NCI-H748 (cell line): ENCODE measurements around the gene CSKMT.
A peak's percentile ranks its signal among the peaks of the same experiment; 100 is the strongest.
"Not testable (repeated sequence)": the region's sequence is repeated elsewhere in the genome, so short reads cannot be mapped to it uniquely, and the experiment has no call there.

Experiments
- DNase-seq: peaks from one replicate; lab custom pipeline; 2025; ENCODE audit not compliant: unreplicated experiment; lab: John Stamatoyannopoulos, UW

CSKMT gene

DNA sequence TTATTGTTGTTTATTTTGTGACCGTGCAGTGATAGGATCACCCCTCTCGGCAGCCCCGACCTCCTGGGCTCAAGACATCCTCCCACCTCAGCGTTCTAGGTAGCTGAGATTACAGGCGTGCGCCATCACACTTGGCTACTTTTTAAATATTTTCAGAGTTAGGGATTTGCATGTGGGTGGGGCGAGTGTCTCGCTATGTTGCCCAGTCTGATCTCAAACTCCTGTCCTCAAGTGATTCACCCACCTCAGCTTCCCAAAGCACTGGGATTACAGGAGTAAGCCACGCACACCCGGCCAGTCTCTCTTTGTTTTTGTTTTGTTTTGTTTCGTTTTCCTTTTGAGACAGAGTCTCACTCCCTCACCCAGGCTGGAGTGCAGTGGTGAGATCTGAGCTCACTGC, 10.8 kb upstream of the CSKMT start:
- DNase-seq, result no peak

DNA sequence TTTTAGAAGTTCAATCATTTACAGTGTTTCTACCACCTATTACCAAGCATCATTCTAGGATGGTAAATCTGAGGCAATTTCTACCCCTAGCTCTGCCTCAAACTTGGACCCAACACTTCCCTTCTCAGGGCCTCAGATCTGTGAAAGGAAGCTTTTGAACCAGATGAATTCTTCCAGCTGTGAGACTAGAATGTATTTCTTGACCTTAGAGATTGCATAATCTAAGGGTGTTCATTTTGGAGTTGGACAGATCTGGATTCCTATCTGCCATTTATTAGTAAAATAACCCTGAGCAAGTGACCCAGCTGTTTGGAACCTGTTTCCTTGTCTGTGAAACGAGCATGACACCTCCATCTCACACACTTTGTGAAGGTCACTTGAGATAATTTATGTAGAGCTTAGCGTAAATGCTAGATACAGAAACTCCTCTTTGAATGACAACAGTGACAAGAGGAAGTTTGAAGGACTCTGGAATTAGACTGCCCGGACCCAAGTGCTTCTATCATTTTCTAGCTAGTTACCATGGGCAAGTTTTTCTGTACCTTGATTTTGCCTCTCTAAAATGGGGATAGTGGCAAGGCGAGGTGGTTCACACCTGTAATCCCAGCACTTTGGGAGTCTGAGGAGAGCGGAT, 8.2 kb upstream of the CSKMT start:
- no peak for DNase-seq

DNA sequence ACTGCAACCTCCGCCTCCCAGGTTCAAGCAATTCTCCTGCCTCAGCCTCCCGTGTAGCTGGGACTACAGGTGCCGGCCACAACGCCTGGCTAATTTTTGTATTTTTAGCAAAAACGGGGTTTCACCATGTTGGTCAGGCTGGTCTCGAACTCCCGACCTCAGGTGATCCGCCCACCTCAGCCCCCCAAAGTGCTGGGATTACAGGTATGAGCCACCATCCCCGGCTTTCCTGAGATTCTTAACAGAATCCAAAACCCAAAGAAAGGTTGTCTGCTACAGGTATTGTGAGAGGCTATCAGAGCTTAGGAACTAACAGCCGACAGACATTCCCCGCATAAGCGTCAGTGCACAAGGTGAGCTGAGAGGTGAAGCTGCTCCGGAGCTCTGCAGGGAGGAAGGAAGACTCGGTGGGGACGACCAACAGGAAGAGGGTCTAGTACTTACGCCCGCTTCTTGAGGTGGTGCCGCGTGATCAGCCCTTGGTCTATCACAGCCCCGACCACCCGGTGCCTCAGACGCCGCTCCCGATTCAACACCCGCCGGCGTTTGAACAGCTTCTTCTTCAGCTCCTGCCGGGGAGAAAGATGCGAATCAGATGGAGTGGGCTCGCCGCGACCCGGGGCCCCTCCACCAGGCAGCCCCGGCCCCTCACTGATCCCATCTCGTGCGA, 572 bp upstream of the CSKMT start:
- peak; percentile 77 for DNase-seq

GRCh38 chr11:62665599-62666258, 617 bp downstream of the CSKMT start:
- peak; percentile 74 for DNase-seq

DNA sequence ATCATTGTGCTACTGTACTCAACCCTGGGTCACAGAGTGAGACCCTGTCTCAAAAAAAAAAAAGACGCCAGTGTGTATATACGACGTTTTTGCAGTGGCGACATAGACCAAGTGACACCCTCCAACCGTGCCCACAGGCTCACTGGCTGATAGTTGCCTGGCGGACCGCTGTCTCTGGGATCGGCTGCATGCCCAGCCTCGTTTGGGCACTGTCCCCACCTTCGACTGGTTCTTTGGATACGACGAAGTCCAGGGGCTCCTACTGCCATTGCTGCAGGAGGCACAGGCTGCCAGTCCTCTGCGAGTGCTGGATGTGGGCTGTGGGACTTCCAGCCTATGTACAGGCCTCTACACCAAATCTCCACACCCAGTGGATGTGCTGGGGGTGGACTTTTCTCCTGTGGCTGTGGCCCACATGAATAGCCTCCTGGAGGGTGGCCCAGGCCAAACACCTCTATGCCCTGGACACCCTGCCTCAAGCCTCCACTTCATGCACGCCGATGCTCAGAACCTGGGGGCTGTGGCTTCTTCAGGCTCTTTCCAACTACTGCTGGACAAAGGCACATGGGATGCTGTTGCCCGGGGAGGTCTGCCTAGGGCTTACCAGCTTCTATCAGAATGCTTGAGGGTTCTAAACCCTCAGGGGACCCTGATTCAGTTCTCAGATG, 1.3 kb downstream of the CSKMT start:
- DNase-seq, result no peak

- DNase-seq, result no peak
Observed at GRCh38 chr11:62667460-62667859, 2.3 kb downstream of the CSKMT start.

GRCh38 chr11:62669420-62670161, 4.5 kb downstream of the CSKMT start:
- DNase-seq, result no peak

DNA sequence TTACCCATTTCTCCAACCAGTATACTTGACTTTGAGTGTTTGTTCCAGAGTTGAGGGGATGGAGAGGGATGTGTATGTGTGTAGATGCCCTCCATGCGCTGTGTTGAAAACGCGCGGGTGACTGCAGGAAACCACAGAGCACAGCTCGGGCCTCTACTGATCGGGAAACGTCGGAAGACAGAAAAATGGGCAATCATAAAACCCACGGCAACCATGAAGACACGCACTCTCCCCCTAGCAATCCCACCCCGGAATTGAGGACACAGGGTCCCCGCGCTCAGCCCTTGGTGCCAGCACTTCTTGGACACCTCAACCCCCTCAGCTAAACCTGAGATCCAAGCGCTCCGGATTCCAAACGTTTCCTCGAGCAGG, 6.1 kb downstream of the CSKMT start:
- DNase-seq, result no peak

GRCh38 chr11:62671608-62672389, 6.7 kb downstream of the CSKMT start, which contains the start of the genes LBHD1 and UQCC3:
Gene LBHD1, minus strand, starts transcription at chr11:62672267. Its CDS starts 2,236 bp downstream, at chr11:62670031.
Gene UQCC3, plus strand, starts transcription at chr11:62671673. Its CDS starts 73 bp downstream, at chr11:62671746.
- DNase-seq, result peak; percentile 92

GRCh38 chr11:62673196-62673525, 8.0 kb downstream of the CSKMT start:
- DNase-seq, result no peak

GRCh38 chr11:62675415-62675814, 10.3 kb downstream of the CSKMT start:
- DNase-seq, result not testable (repeated sequence)

- DNase-seq, result no peak
Observed at GRCh38 chr11:62676698-62677097, 11.6 kb downstream of the CSKMT start.

DNA sequence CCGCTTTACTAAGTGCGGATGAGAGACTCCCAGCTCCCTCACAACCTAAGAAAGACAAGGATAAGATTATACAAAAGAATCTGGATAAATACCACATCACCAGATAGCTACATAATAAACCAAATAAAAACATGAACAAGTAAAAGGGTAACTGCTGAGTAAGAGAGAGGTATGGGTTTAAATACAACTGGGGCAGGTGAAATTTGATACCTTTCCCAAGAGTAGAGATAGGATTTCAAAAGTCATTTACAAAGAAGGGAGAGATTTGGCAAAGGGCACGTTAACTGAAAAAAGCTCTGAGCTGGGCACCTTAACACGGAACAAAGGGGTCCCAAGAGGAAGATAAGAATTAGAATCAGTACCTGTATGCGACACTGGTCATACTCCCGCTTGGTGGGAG, 12.0 kb downstream of the CSKMT start:
- DNase-seq, result no peak

DNA sequence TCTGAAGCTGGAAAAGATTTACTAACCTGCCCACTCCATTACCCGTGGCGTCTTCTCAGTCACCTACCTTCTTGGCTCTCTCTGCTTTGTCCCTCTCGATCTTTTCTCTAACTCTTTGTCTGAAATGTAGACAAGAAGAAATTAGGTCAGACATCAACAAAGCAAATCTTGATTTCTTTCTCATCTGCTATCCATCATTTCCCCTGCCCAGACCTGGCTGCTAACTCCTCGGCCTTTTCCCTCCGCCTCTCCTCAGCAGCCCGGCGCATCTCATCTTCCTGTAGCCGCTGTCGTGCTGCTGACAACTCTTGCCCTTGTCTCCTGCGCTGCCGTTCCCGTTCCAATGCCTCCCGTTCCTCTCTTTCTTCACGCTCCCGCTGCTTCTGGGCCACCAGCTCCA, 12.6 kb downstream of the CSKMT start:
- DNase-seq, result no peak

- DNase-seq, result no peak
Observed at GRCh38 chr11:62678433-62678769, 13.3 kb downstream of the CSKMT start.

- peak; percentile 90 for DNase-seq
Observed at GRCh38 chr11:62678770-62679696, 13.9 kb downstream of the CSKMT start, which contains the start of gene UBXN1. Gene UBXN1, minus strand, starts transcription at chr11:62679073. Its CDS starts 150 bp downstream, at chr11:62678923.

GRCh38 chr11:62680825-62681240, 15.7 kb downstream of the CSKMT start:
- DNase-seq, result peak; percentile 31

GRCh38 chr11:62682518-62682917, 17.4 kb downstream of the CSKMT start:
- DNase-seq, result no peak
